ENCODE data around the gene CGN.

DNA sequence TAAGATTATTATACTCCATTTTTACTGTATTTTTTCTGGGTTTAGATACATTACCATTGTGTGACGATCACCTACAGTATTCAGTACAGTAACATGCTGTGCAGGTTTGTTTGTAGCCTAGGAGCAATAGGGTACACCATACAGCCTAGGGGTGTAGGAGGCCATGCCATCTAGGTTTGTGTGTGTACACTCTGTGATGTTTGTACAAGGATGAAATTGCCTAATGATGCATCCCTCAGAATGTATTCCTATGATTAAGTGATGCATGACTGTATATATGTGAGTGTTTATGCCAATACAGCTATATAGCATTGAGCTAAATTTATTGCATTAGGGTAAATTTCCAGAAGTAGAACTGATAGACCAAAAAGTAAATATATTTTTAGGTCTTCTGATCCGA is 52.2 kb downstream of the CGN start:
- TF ChIP-seq, protein P1, sequence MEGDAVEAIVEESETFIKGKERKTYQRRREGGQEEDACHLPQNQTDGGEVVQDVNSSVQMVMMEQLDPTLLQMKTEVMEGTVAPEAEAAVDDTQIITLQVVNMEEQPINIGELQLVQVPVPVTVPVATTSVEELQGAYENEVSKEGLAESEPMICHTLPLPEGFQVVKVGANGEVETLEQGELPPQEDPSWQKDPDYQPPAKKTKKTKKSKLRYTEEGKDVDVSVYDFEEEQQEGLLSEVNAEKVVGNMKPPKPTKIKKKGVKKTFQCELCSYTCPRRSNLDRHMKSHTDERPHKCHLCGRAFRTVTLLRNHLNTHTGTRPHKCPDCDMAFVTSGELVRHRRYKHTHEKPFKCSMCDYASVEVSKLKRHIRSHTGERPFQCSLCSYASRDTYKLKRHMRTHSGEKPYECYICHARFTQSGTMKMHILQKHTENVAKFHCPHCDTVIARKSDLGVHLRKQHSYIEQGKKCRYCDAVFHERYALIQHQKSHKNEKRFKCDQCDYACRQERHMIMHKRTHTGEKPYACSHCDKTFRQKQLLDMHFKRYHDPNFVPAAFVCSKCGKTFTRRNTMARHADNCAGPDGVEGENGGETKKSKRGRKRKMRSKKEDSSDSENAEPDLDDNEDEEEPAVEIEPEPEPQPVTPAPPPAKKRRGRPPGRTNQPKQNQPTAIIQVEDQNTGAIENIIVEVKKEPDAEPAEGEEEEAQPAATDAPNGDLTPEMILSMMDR (IDR thresholded peaks at IDR 0.05; ENCODE audit: extremely low read depth in 1 of 2, insufficient read depth in 1 of 2, low read depth in 1 of 2, low read length in 2 of 2): no peak
- no peak for TF ChIP-seq EZH2 (IDR thresholded peaks at IDR 0.05; ENCODE audit: borderline replicate concordance, low read depth, low read length, severe bottlenecking)
- no peak for TF ChIP-seq POLR2A (IDR thresholded peaks at IDR 0.05; ENCODE audit: low read depth, low read length)
- TF ChIP-seq POLR2AphosphoS5 (IDR thresholded peaks at IDR 0.05; ENCODE audit: insufficient read depth, low read depth, low read length): no peak
- no peak for TF ChIP-seq JUN (IDR thresholded peaks at IDR 0.05; ENCODE audit: borderline replicate concordance, insufficient read depth, insufficient read length, low read depth)
- TF ChIP-seq, protein P2, sequence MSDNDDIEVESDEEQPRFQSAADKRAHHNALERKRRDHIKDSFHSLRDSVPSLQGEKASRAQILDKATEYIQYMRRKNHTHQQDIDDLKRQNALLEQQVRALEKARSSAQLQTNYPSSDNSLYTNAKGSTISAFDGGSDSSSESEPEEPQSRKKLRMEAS (IDR thresholded peaks at IDR 0.05; ENCODE audit: insufficient read depth, insufficient read length): no peak
- TF ChIP-seq MYC (IDR thresholded peaks at IDR 0.05; ENCODE audit: low read depth, low read length): no peak
- TF ChIP-seq FOS (IDR thresholded peaks at IDR 0.05; ENCODE audit: borderline replicate concordance, insufficient read depth, low read length): no peak
